ENCODE measurements around the gene GPR155. TPM values are rescaled to one million over a fixed set of nuclear protein-coding genes. Genes with fewer than 3 reads are reported as not detected.

The GPR155 gene
- polyA plus RNA-seq, 1 donor (not counting 4 experiments of a cell fraction or from before 2014, with no cell fraction given) = 15.7 TPM

GRCh38 chr2:174397773-174398172 lies 89.1 kb downstream of the GPR155 start:
- Histone ChIP-seq H3K27me3 (ENCODE audit: control insufficient read depth, extremely low read depth, insufficient read depth, low read length) (no peaks in the 10 kb centered on the region), H3K9me1 (ENCODE audit: control insufficient read depth, extremely low read depth, insufficient read depth, low read length) (no peaks in the 10 kb centered on the region), H3K27ac (ENCODE audit: control insufficient read depth, insufficient read depth, low read length) (no peak overlapping the region), H3K4me3 (ENCODE audit: control insufficient read depth in 2 of 3, extremely low read depth in 1 of 3, insufficient read depth in 2 of 3, low read depth in 1 of 3, low read length in 3 of 3) (no peak overlapping the region), H3K79me2 (ENCODE audit: control insufficient read depth, insufficient read depth, low read length) (peaks cover 24% of the 10 kb centered on the region), H3K36me3 (ENCODE audit: control insufficient read depth in 2 of 2, extremely low read depth in 1 of 2, insufficient read depth in 2 of 2, low read length in 2 of 2) (no peaks in the 10 kb centered on the region), H3K9me3 (ENCODE audit: control insufficient read depth, low read depth, low read length) (no peaks in the 10 kb centered on the region), H3K4me2 (ENCODE audit: control insufficient read depth, extremely low read depth, insufficient read depth, low read depth, low read length) (no peak overlapping the region), H3K9ac (ENCODE audit: control insufficient read depth, extremely low read depth, insufficient read depth, low read length) (no peak overlapping the region), H2AFZ (ENCODE audit: control insufficient read depth, low read length) (no peak overlapping the region), H4K20me1 (ENCODE audit: control insufficient read depth, extremely low read depth, insufficient read depth, low read length) (no peaks in the 10 kb centered on the region), H3K4me1 (ENCODE audit: control insufficient read depth, extremely low read depth, insufficient read depth, low read length) (peaks cover 19% of the 10 kb centered on the region)
- FAIRE-seq = no peak
- TF ChIP-seq EZH2 (IDR thresholded peaks at IDR 0.05; ENCODE audit: low read length) = no peak
- TF ChIP-seq, protein P1, sequence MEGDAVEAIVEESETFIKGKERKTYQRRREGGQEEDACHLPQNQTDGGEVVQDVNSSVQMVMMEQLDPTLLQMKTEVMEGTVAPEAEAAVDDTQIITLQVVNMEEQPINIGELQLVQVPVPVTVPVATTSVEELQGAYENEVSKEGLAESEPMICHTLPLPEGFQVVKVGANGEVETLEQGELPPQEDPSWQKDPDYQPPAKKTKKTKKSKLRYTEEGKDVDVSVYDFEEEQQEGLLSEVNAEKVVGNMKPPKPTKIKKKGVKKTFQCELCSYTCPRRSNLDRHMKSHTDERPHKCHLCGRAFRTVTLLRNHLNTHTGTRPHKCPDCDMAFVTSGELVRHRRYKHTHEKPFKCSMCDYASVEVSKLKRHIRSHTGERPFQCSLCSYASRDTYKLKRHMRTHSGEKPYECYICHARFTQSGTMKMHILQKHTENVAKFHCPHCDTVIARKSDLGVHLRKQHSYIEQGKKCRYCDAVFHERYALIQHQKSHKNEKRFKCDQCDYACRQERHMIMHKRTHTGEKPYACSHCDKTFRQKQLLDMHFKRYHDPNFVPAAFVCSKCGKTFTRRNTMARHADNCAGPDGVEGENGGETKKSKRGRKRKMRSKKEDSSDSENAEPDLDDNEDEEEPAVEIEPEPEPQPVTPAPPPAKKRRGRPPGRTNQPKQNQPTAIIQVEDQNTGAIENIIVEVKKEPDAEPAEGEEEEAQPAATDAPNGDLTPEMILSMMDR (optimal IDR thresholded peaks at IDR 0.05 in 1 of 3, IDR thresholded peaks at IDR 0.05 in 1 of 3, conservative IDR thresholded peaks at IDR 0.05 in 1 of 3; ENCODE audit: extremely low read depth in 1 of 3, insufficient read depth in 2 of 3, low read length in 3 of 3) = no peak
- no peak for DNase-seq (ENCODE audit: low read depth, low spot score)
- dilution Hi-C loops (cut with MboI; ENCODE audit: extremely low pct_ligation_motif_present, low sequenced_read_pairs) = no loop called here

- DNase-seq (ENCODE audit: low read depth, low spot score) (no peak), FAIRE-seq (no peak)
Observed at GRCh38 chr2:174395969-174396630, 90.7 kb downstream of the GPR155 start.

More at GRCh38 chr2:174395969-174396630, 90.7 kb downstream of the GPR155 start:
- Histone ChIP-seq H3K9me3 (ENCODE audit: control insufficient read depth, low read depth, low read length) (no peaks in the 10 kb centered on the region), H3K4me2 (ENCODE audit: control insufficient read depth, extremely low read depth, insufficient read depth, low read depth, low read length) (peak overlapping the region; percentile 75), H3K9me1 (ENCODE audit: control insufficient read depth, extremely low read depth, insufficient read depth, low read length) (no peaks in the 10 kb centered on the region), H4K20me1 (ENCODE audit: control insufficient read depth, extremely low read depth, insufficient read depth, low read length) (no peaks in the 10 kb centered on the region), H3K27me3 (ENCODE audit: control insufficient read depth, extremely low read depth, insufficient read depth, low read length) (no peaks in the 10 kb centered on the region), H2AFZ (ENCODE audit: control insufficient read depth, low read length) (peak overlapping the region; percentile 97), H3K9ac (ENCODE audit: control insufficient read depth, extremely low read depth, insufficient read depth, low read length) (peak overlapping the region; percentile 84), H3K79me2 (ENCODE audit: control insufficient read depth, insufficient read depth, low read length) (peaks cover 32% of the 10 kb centered on the region), H3K27ac (ENCODE audit: control insufficient read depth, insufficient read depth, low read length) (peak overlapping the region; percentile 90), H3K36me3 (ENCODE audit: control insufficient read depth in 2 of 2, extremely low read depth in 1 of 2, insufficient read depth in 2 of 2, low read length in 2 of 2) (no peaks in the 10 kb centered on the region), H3K4me1 (ENCODE audit: control insufficient read depth, extremely low read depth, insufficient read depth, low read length) (peaks cover 19% of the 10 kb centered on the region), H3K4me3 (ENCODE audit: control insufficient read depth in 2 of 3, extremely low read depth in 1 of 3, insufficient read depth in 2 of 3, low read depth in 1 of 3, low read length in 3 of 3) (peak overlapping the region; percentile 88 to 94 (median 90))
- TF ChIP-seq, protein P1 (optimal IDR thresholded peaks at IDR 0.05 in 1 of 3, IDR thresholded peaks at IDR 0.05 in 1 of 3, conservative IDR thresholded peaks at IDR 0.05 in 1 of 3; ENCODE audit: extremely low read depth in 1 of 3, insufficient read depth in 2 of 3, low read length in 3 of 3) = no peak
- no peak for TF ChIP-seq EZH2 (IDR thresholded peaks at IDR 0.05; ENCODE audit: low read length)
- dilution Hi-C loops (cut with MboI; ENCODE audit: extremely low pct_ligation_motif_present, low sequenced_read_pairs) = no loop called here

Measured in keratinocyte (primary cell).